WTC11 (cell line): ENCODE measurements around the gene UBE2S. TPM values are rescaled to one million over a fixed set of nuclear protein-coding genes. Genes with fewer than 3 reads are reported as not detected.

Experiments used
- ATAC-seq: fragments of 200-7000 bp; cut with Tn5 transposase; 2 replicates; pipeline ENCODE4 v1.10.0; 2021; ENCODE audit warnings: mild to moderate bottlenecking, moderate library complexity
- CTCF ChIA-PET: fragments of 300-600 bp; sonication (Branson Sonifier 250); formaldehyde crosslinking; loops from one replicate; lab custom pipeline; 2021; ENCODE audit warnings: antibody characterized with exemption; lab: Charles Lee
- POLR2A ChIA-PET: fragments of 350-600 bp; sonication (Branson Sonifier 250); formaldehyde crosslinking; loops from one replicate; lab custom pipeline; 2021; ENCODE audit warnings: antibody characterized with exemption; lab: Charles Lee
- DNase-seq: peaks from one replicate; pipeline ENCODE4 v3.0.0; 2021; ENCODE audit warnings: low spot score
- H3K27ac Mint-ChIP-seq: 2 replicates; pipeline ENCODE4 v1.8.0; 2021; ENCODE audit warnings: mixed read lengths
- H3K27me3 Mint-ChIP-seq: 2 replicates; pipeline ENCODE4 v1.8.0; 2021; ENCODE audit warnings: low read depth, mild to moderate bottlenecking, moderate library complexity, mixed read lengths
- H3K36me3 Mint-ChIP-seq: 2 replicates; pipeline ENCODE4 v1.8.0; 2021; ENCODE audit warnings: mixed read lengths
- H3K4me1 Mint-ChIP-seq: 2 replicates; pipeline ENCODE4 v1.8.0; 2022; ENCODE audit warnings: mixed read lengths
- H3K4me3 Mint-ChIP-seq: 2 replicates; pipeline ENCODE4 v1.8.0; 2021; ENCODE audit warnings: mild to moderate bottlenecking, moderate library complexity, mixed read lengths
- H3K9me3 Mint-ChIP-seq: 2 replicates; pipeline ENCODE4 v1.8.0; 2021; ENCODE audit warnings: mixed read lengths
- ATF2 ChIP-seq: sonication (generic); formaldehyde crosslinking; IDR thresholded peaks from 2 replicates; pipeline ENCODE4 v1.8.1; 2022; ENCODE audit warnings: low read depth, missing genetic modification reagents, borderline replicate concordance
- ATF3 ChIP-seq: sonication (generic); formaldehyde crosslinking; conservative IDR thresholded peaks from 2 replicates; pipeline ENCODE4 v1.8.1; 2022; ENCODE audit warnings: mild to moderate bottlenecking, missing genetic modification reagents
- CBFB ChIP-seq: sonication (generic); formaldehyde crosslinking; IDR thresholded peaks from 2 replicates; pipeline ENCODE4 v1.8.1; 2022; ENCODE audit warnings: mild to moderate bottlenecking, low read depth, missing genetic modification reagents
- CREB1 ChIP-seq: sonication (generic); formaldehyde crosslinking; IDR thresholded peaks from 2 replicates; pipeline ENCODE4 v1.8.0; 2023; ENCODE audit warnings: mild to moderate bottlenecking, missing genetic modification reagents
- FOXP1 ChIP-seq: sonication (generic); formaldehyde crosslinking; IDR thresholded peaks from 2 replicates; pipeline ENCODE4 v1.8.0; 2022; ENCODE audit warnings: missing genetic modification reagents, mild to moderate bottlenecking, moderate library complexity, borderline replicate concordance
- HMGA2 ChIP-seq: fragments of 250-450 bp; sonication (Bioruptor Pico); IDR thresholded peaks from 2 replicates; pipeline ENCODE4 v1.4.0; 2021; ENCODE audit warnings: mild to moderate bottlenecking, moderate library complexity
- MAX ChIP-seq: sonication (generic); formaldehyde crosslinking; IDR thresholded peaks from 2 replicates; pipeline ENCODE4 v1.8.0; 2022; ENCODE audit warnings: mild to moderate bottlenecking, missing genetic modification reagents
- MYBL2 ChIP-seq: sonication (generic); formaldehyde crosslinking; IDR thresholded peaks from 2 replicates; pipeline ENCODE4 v1.8.1; 2023; ENCODE audit warnings: mild to moderate bottlenecking, moderate library complexity, missing genetic modification reagents
- NFATC4 ChIP-seq: fragments of 250-450 bp; sonication (Bioruptor Pico); IDR thresholded peaks from 2 replicates; pipeline ENCODE4 v1.9.0; 2021; ENCODE audit warnings: mild to moderate bottlenecking
- NR1H2 ChIP-seq: sonication (generic); formaldehyde crosslinking; IDR thresholded peaks from 2 replicates; pipeline ENCODE4 v1.9.0; 2021; ENCODE audit warnings: mild to moderate bottlenecking, moderate library complexity, missing genetic modification reagents
- NR3C1 ChIP-seq: sonication (generic); formaldehyde crosslinking; conservative IDR thresholded peaks from 2 replicates; pipeline ENCODE4 v1.8.1; 2023; ENCODE audit warnings: low read depth, mild to moderate bottlenecking, missing genetic modification reagents
- SMAD4 ChIP-seq: sonication (generic); formaldehyde crosslinking; IDR thresholded peaks from 2 replicates; pipeline ENCODE4 v1.8.0; 2022; ENCODE audit warnings: mild to moderate bottlenecking, missing genetic modification reagents
- SOX15 ChIP-seq: fragments of 250-450 bp; sonication (Bioruptor Pico); IDR thresholded peaks from 2 replicates; pipeline ENCODE4 v1.9.0; 2021; ENCODE audit warnings: mild to moderate bottlenecking
- TEAD1 ChIP-seq: sonication (generic); formaldehyde crosslinking; IDR thresholded peaks from 2 replicates; pipeline ENCODE4 v1.8.0; 2022; ENCODE audit warnings: mild to moderate bottlenecking, missing genetic modification reagents
- TP53 ChIP-seq: sonication (generic); formaldehyde crosslinking; IDR thresholded peaks from 2 replicates; pipeline ENCODE4 v1.8.1; 2023; ENCODE audit warnings: mild to moderate bottlenecking, missing genetic modification reagents
- ZNF232 ChIP-seq: sonication (generic); formaldehyde crosslinking; IDR thresholded peaks from 2 replicates; pipeline ENCODE4 v1.8.0; 2022; ENCODE audit warnings: mild to moderate bottlenecking, missing genetic modification reagents
- ZNF281 ChIP-seq: sonication (generic); formaldehyde crosslinking; IDR thresholded peaks from 2 replicates; pipeline ENCODE4 v1.8.0; 2023; ENCODE audit warnings: mild to moderate bottlenecking, missing genetic modification reagents
- ZNF396 ChIP-seq: fragments of 250-450 bp; sonication (Bioruptor Pico); IDR thresholded peaks from 2 replicates; pipeline ENCODE4 v1.8.0; 2021; ENCODE audit warnings: mild to moderate bottlenecking, moderate library complexity, borderline replicate concordance
- ZNF512 ChIP-seq: sonication (generic); formaldehyde crosslinking; IDR thresholded peaks from 2 replicates; pipeline ENCODE4 v1.8.1; 2022; ENCODE audit warnings: missing genetic modification reagents, borderline replicate concordance
- total RNA-seq: library from RNA; stranded (reverse); gene quantifications from 3 replicates; pipeline ENCODE4 v1.2.3, GENCODE V29; 2021
- TF ChIP-seq, protein P1 (sequence below): fragments of 250-450 bp; sonication (Bioruptor Pico); IDR thresholded peaks from 2 replicates; pipeline ENCODE4 v1.9.0; 2021; ENCODE audit warnings: mild to moderate bottlenecking
- TF ChIP-seq, protein P2 (sequence below): fragments of 200-600 bp; IDR thresholded peaks from 2 replicates; pipeline ENCODE4 v1.8.0; 2022; ENCODE audit warnings: antibody characterized with exemption

The UBE2S gene
- total RNA-seq, 1 experiment from 2014 or later: 442 TPM

DNA sequence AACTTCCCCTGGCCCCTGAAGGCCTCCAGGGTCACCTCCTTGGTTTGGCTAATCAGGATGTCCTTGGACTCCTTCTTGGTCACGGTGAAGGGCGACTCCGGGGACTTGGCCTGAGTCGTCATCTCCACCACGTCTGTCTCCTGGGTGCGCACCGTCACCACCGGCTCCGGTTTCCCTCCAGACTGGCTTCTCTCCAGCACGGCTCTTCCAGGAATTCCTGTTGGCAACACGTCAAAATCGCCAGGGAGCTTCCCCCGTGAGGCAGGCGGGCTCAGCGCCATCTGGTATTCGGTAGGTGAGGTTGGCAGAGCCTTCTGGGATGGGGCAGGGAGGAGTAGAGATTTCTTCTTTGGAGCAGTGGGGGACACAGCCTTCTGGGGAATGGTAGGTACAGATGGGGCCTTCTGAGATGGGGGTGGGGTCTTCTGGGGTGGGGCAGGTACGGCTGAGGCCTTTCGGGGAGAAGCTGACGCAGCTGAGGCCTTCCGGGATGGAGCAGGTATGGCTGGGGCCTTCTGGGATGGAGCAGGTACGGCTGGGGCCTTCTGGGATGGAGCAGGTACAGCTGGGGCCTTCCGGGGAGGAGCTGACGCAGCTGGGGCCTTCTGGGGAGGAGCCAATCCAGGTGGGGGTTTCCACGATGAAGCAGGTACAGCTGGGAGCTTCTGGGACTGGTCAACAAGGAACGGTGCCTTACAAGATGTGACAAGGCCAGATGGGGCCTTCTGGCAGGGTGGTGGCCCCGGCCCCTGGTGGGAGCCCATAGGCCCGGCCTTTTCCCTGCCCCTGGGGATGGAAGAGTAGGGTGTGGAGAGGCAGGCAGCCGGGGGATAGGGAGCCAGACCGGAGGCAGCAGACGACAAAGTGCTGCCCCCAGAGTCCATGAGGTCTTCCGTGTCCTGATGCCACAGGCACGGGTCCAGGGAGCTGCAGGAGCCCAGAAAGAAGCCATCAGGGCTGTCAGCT, 48.4 kb downstream of the UBE2S start (continued):
- TF ChIP-seq ATF2: no peak
- TF ChIP-seq, protein P1, sequence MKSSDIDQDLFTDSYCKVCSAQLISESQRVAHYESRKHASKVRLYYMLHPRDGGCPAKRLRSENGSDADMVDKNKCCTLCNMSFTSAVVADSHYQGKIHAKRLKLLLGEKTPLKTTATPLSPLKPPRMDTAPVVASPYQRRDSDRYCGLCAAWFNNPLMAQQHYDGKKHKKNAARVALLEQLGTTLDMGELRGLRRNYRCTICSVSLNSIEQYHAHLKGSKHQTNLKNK (CRISPR knock-in tag): no peak

DNA sequence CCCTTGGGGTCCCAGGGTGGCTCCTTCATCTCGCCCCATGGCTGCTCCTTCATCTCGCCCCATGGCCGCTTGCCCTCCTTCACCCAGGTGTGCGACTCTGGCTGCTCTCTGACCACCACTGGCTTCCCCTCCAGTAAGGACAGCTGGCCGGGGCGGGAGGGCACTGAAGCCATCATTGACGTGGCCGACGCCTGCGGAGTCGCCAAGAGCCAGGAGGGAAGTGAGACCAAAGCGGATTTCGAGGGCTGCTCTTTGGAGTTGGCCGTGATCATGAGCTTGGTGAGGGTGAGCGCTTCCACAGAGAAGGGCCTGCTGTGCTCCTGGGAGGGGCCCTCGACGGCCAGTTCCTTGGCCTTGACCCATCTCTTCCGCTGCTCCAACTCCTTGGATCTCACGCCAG, 49.1 kb downstream of the UBE2S start:
- Mint-ChIP-seq H3K9me3 (no peaks in the 10 kb centered on the region), H3K36me3 (no peaks in the 10 kb centered on the region), H3K27me3 (peaks cover 61% of the 10 kb centered on the region), H3K4me3 (no peak overlapping the region), H3K4me1 (peaks cover 7% of the 10 kb centered on the region), H3K27ac (no peak overlapping the region)
- ATAC-seq (no peak), DNase-seq (no peak)
- no peak for TF ChIP-seq ZNF232 (CRISPR knock-in tag)
- no peak for TF ChIP-seq MAX
- no peak for TF ChIP-seq TEAD1
- TF ChIP-seq CBFB: no peak
- no peak for TF ChIP-seq NFATC4 (CRISPR knock-in tag)
- no peak for TF ChIP-seq SOX15 (CRISPR knock-in tag)
- no peak for TF ChIP-seq NR1H2 (CRISPR knock-in tag)
- TF ChIP-seq ZNF512 (CRISPR knock-in tag): no peak
- TF ChIP-seq, protein P2, sequence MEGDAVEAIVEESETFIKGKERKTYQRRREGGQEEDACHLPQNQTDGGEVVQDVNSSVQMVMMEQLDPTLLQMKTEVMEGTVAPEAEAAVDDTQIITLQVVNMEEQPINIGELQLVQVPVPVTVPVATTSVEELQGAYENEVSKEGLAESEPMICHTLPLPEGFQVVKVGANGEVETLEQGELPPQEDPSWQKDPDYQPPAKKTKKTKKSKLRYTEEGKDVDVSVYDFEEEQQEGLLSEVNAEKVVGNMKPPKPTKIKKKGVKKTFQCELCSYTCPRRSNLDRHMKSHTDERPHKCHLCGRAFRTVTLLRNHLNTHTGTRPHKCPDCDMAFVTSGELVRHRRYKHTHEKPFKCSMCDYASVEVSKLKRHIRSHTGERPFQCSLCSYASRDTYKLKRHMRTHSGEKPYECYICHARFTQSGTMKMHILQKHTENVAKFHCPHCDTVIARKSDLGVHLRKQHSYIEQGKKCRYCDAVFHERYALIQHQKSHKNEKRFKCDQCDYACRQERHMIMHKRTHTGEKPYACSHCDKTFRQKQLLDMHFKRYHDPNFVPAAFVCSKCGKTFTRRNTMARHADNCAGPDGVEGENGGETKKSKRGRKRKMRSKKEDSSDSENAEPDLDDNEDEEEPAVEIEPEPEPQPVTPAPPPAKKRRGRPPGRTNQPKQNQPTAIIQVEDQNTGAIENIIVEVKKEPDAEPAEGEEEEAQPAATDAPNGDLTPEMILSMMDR: no peak
- no peak for TF ChIP-seq ZNF281 (CRISPR knock-in tag)
- no peak for TF ChIP-seq HMGA2
- TF ChIP-seq MYBL2 (CRISPR knock-in tag): no peak
- no peak for TF ChIP-seq ATF3 (CRISPR knock-in tag)
- TF ChIP-seq TP53 (CRISPR knock-in tag): no peak
- TF ChIP-seq CREB1 (CRISPR knock-in tag): no peak
- TF ChIP-seq SMAD4 (CRISPR knock-in tag): no peak
- no peak for TF ChIP-seq ZNF396 (CRISPR knock-in tag)
- TF ChIP-seq NR3C1: no peak
- TF ChIP-seq FOXP1: no peak
- CTCF ChIA-PET: interaction anchor here (1.8 kb wide), 1 partner anchor 28 kb away, joined by 8 read pairs; no protein-coding TSS in a partner anchor
- POLR2A ChIA-PET: interaction anchor here (0.5 to 1.8 kb wide), 3 partner anchors 10 to 81 kb away, joined by 4 to 5 read pairs (median 4); partner anchors contain the start of gene KMT5C
